H1 (cell line): ENCODE data around the gene SCO2. TPM values are rescaled to one million over a fixed set of nuclear protein-coding genes. Genes with fewer than 3 reads are reported as not detected.

ENCODE experiments used
- CTCF ChIA-PET: fragments of 300-600 bp; sonication (Branson Sonifier 250); formaldehyde crosslinking; loops from one replicate; lab custom pipeline; 2021; ENCODE audit not compliant: partially characterized antibody; lab: Charles Lee
- POLR2A ChIA-PET: fragments of 300-600 bp; sonication (Branson Sonifier 250); formaldehyde crosslinking; loops from one replicate; lab custom pipeline; 2021; ENCODE audit warnings: inconsistent platforms; ENCODE audit not compliant: partially characterized antibody; lab: Charles Lee
- DNase-seq, 2 experiments: peaks; one replicate each; pipeline versions ENCODE4 v3.0.0 to v3.0.0-alpha.2; 2010 to 2022; ENCODE audit warnings: low spot score in 2 of 2, low read depth in 1 of 2, mixed read lengths in 1 of 2
- FAIRE-seq: peaks from 2 replicates; lab custom pipeline; 2011; peaks lifted over from hg19 to GRCh38; lab: Jason Lieb, UNC
- H2AFZ ChIP-seq: 2 replicates; pipeline ENCODE4 v1.8.1; 2012; ENCODE audit warnings: low read length, inconsistent platforms
- H2AK5ac ChIP-seq: 2 replicates; pipeline ENCODE4 v1.6.1; 2013; ENCODE audit warnings: low read depth, low read length
- H2BK120ac ChIP-seq: replicated peaks from 2 replicates; pipeline ENCODE3; 2013; ENCODE audit warnings: low read depth, low read length, inconsistent platforms
- H2BK12ac ChIP-seq: 2 replicates; pipeline ENCODE4 v1.6.1; 2013; ENCODE audit warnings: low read depth, low read length
- H2BK15ac ChIP-seq: 2 replicates; pipeline ENCODE4 v1.6.1; 2013; ENCODE audit warnings: low read length
- H2BK20ac ChIP-seq: 2 replicates; pipeline ENCODE4 v1.6.1; 2013; ENCODE audit warnings: low read length
- H2BK5ac ChIP-seq: 2 replicates; pipeline ENCODE4 v1.6.1; 2013; ENCODE audit warnings: low read depth, low read length
- H3K14ac ChIP-seq: 2 replicates; pipeline ENCODE4 v1.6.1; 2013; ENCODE audit warnings: inconsistent platforms; ENCODE audit not compliant: insufficient read length
- H3K18ac ChIP-seq: 2 replicates; pipeline ENCODE4 v1.6.1; 2013; ENCODE audit warnings: low read length; ENCODE audit errors: extremely low read depth
- H3K23ac ChIP-seq: 2 replicates; pipeline ENCODE4 v1.6.1; 2013; ENCODE audit warnings: inconsistent platforms; ENCODE audit not compliant: insufficient read length
- H3K23me2 ChIP-seq: 2 replicates; pipeline ENCODE4 v1.6.1; 2013; ENCODE audit warnings: low read depth, low read length
- H3K27ac ChIP-seq: 2 replicates; pipeline ENCODE4 v1.6.1; 2011; ENCODE audit warnings: low read depth, low read length, inconsistent platforms
- H3K27me3 ChIP-seq, 4 experiments: replicated peaks in 1 of 4; 1 replicate in 1 of 4; 2 replicates in 3 of 4; pipeline versions ENCODE4 v1.6.1 to v1.8.1; 2011 to 2013; ENCODE audit warnings: low read length in 3 of 4, mild to moderate bottlenecking in 3 of 4, inconsistent platforms in 2 of 4, mixed read lengths in 2 of 4, moderate library complexity in 1 of 4; ENCODE audit not compliant: control insufficient read depth in 3 of 4, insufficient read depth in 3 of 4; ENCODE audit errors: extremely low read depth in 1 of 4
- H3K36me3 ChIP-seq, 4 experiments: 2 replicates each; pipeline versions ENCODE4 v1.6.1 to v1.8.1; 2011 to 2013; ENCODE audit warnings: mild to moderate bottlenecking in 4 of 4, low read length in 3 of 4, moderate library complexity in 2 of 4, control low read depth in 1 of 4, inconsistent platforms in 1 of 4; ENCODE audit not compliant: insufficient read depth in 4 of 4, control insufficient read depth in 2 of 4
- H3K4ac ChIP-seq: replicated peaks from 2 replicates; pipeline ENCODE3; 2013; ENCODE audit warnings: low read length, low read depth, mixed read lengths, inconsistent platforms; ENCODE audit not compliant: insufficient read length
- H3K4me1 ChIP-seq, 4 experiments: replicated peaks in 1 of 4; 1 replicate in 1 of 4; 2 replicates in 3 of 4; pipeline versions ENCODE4 v1.6.1 to v1.8.1; 2011 to 2013; ENCODE audit warnings: low read length in 3 of 4, inconsistent platforms in 2 of 4, mixed read lengths in 1 of 4; ENCODE audit not compliant: insufficient read depth in 4 of 4, control insufficient read depth in 3 of 4
- H3K4me2 ChIP-seq, 2 experiments: 2 replicates each; pipeline versions ENCODE4 v1.6.1 to v1.8.1; 2011 to 2013; ENCODE audit warnings: low read depth in 2 of 2, low read length in 2 of 2, control low read depth in 1 of 2, inconsistent platforms in 1 of 2, mild to moderate bottlenecking in 1 of 2; ENCODE audit not compliant: insufficient read depth in 1 of 2
- H3K4me3 ChIP-seq, 4 experiments: fragments of 200-600, 300-600 bp in 1 of 4; sonication (generic), shearing (Covaris generic), sonication (Bioruptor Twin) in 1 of 4; 2 replicates each; pipeline versions ENCODE4 v1.5.1 to v1.8.1; 2011 to 2016; ENCODE audit warnings: low read length in 4 of 4, low read depth in 3 of 4, control low read depth in 2 of 4, inconsistent platforms in 2 of 4, mild to moderate bottlenecking in 2 of 4, mixed read lengths in 1 of 4, moderate library complexity in 1 of 4; ENCODE audit not compliant: insufficient read depth in 2 of 4; ENCODE audit errors: extremely low read depth in 1 of 4
- H3K56ac ChIP-seq: replicated peaks from 2 replicates; pipeline ENCODE3; 2013; ENCODE audit warnings: low read depth, mild to moderate bottlenecking, mixed read lengths, low read length, inconsistent platforms; ENCODE audit not compliant: insufficient read length
- H3K79me1 ChIP-seq: 2 replicates; pipeline ENCODE4 v1.6.1; 2013; ENCODE audit warnings: low read depth, low read length, control low read depth
- H3K79me2 ChIP-seq, 2 experiments: 2 replicates each; pipeline versions ENCODE4 v1.6.1 to v1.8.1; 2012 to 2013; ENCODE audit warnings: low read length in 2 of 2, mild to moderate bottlenecking in 2 of 2, inconsistent platforms in 1 of 2; ENCODE audit not compliant: insufficient read depth in 2 of 2, control insufficient read depth in 1 of 2
- H3K9ac ChIP-seq, 4 experiments: replicated peaks in 1 of 4; 1 replicate in 1 of 4; 2 replicates in 3 of 4; pipeline versions ENCODE4 v1.6.1 to v1.8.1; 2011 to 2013; ENCODE audit warnings: low read depth in 3 of 4, low read length in 3 of 4, control low read depth in 2 of 4, mild to moderate bottlenecking in 2 of 4, moderate library complexity in 2 of 4, inconsistent platforms in 1 of 4; ENCODE audit errors: extremely low read depth in 1 of 4
- H3K9me3 ChIP-seq, 2 experiments: 2 replicates each; pipeline versions ENCODE4 v1.6.1 to v1.8.1; 2012 to 2013; ENCODE audit warnings: mild to moderate bottlenecking in 2 of 2, moderate library complexity in 2 of 2, control low read depth in 1 of 2, inconsistent platforms in 1 of 2, low read depth in 1 of 2, low read length in 1 of 2, mixed read lengths in 1 of 2; ENCODE audit not compliant: insufficient read depth in 2 of 2
- H4K20me1 ChIP-seq, 2 experiments: replicated peaks in 1 of 2; 2 replicates each; pipeline versions ENCODE3 to v1.8.1; 2011 to 2013; ENCODE audit warnings: inconsistent platforms in 2 of 2, low read length in 2 of 2, mild to moderate bottlenecking in 1 of 2; ENCODE audit not compliant: insufficient read depth in 2 of 2, control insufficient read depth in 1 of 2
- H4K5ac ChIP-seq: 2 replicates; pipeline ENCODE4 v1.6.1; 2013; ENCODE audit warnings: low read length, low read depth, mixed read lengths, inconsistent platforms; ENCODE audit not compliant: insufficient read length
- H4K8ac ChIP-seq: 2 replicates; pipeline ENCODE4 v1.8.0; 2013; ENCODE audit warnings: mild to moderate bottlenecking, moderate library complexity, low read length, inconsistent platforms; ENCODE audit not compliant: insufficient read depth; ENCODE audit errors: extremely low read depth
- H4K91ac ChIP-seq: replicated peaks from 2 replicates; pipeline ENCODE3; 2013; ENCODE audit warnings: low read length, mixed read lengths, inconsistent platforms; ENCODE audit not compliant: insufficient read length
- NANOG ChIP-seq: IDR thresholded peaks from 2 replicates; pipeline ENCODE4 v1.6.1; 2011; ENCODE audit warnings: low read length, low read depth, mild to moderate bottlenecking, inconsistent platforms; ENCODE audit not compliant: insufficient read depth, poor library complexity, severe bottlenecking
- SIN3A ChIP-seq, 2 experiments: IDR thresholded peaks in 1 of 2; conservative IDR thresholded peaks in 1 of 2; 2 replicates each; pipeline ENCODE4 v1.6.1; 2011 to 2012; ENCODE audit warnings: low read length in 2 of 2, improper control_type of control experiment in 1 of 2, low read depth in 1 of 2, mild to moderate bottlenecking in 1 of 2
- WGBS, 2 experiments: shearing (Covaris generic) in 1 of 2; methylation state at CpG; one replicate each; pipeline versions ENCODE4 v1.1.6 to v1.1.7; 2013 to 2015; ENCODE audit warnings: low lambda C conversion rate in 2 of 2, mixed read lengths in 2 of 2, inconsistent platforms in 1 of 2, low coverage in 1 of 2, missing lambda C conversion rate in 1 of 2; ENCODE audit not compliant: insufficient replicate concordance in 2 of 2, insufficient coverage in 1 of 2, insufficient read length in 1 of 2; ENCODE audit errors: extremely low coverage in 1 of 2, missing lambda C conversion rate in 1 of 2; 5-methylcytosine and 5-hydroxymethylcytosine counted together
- polyA plus RNA-seq, 7 experiments: library from polyadenylated mRNA; depleted of rRNA in 3 of 7; stranded (reverse) in 5 of 7; unstranded in 2 of 7; fragments of >200 nt in 5 of 7; fragments of 200-250 nt in 2 of 7; gene quantifications; 1 replicate in 5 of 7; 2 replicates in 1 of 7; 4 replicates in 1 of 7; pipeline versions ENCODE4 v1.2.1 to v1.2.3, GENCODE V29; 2011 to 2013; ENCODE audit warnings: missing spikeins in 2 of 7, mixed read lengths in 2 of 7
- total RNA-seq: library from RNA; stranded (reverse); fragmentation: NEBNext Ultra II Directional; extraction: Animal tissue kit (Norgen Biotek cat#: 25700); gene quantifications from 2 replicates; pipeline ENCODE4 v1.2.1, GENCODE V29; 2021

The SCO2 gene
- total and polyA plus RNA-seq, 2 of the 8 experiments (the other 6 are each of a cell fraction or from before 2014, with no cell fraction given): 2.0 TPM; not detected in 1

DNA sequence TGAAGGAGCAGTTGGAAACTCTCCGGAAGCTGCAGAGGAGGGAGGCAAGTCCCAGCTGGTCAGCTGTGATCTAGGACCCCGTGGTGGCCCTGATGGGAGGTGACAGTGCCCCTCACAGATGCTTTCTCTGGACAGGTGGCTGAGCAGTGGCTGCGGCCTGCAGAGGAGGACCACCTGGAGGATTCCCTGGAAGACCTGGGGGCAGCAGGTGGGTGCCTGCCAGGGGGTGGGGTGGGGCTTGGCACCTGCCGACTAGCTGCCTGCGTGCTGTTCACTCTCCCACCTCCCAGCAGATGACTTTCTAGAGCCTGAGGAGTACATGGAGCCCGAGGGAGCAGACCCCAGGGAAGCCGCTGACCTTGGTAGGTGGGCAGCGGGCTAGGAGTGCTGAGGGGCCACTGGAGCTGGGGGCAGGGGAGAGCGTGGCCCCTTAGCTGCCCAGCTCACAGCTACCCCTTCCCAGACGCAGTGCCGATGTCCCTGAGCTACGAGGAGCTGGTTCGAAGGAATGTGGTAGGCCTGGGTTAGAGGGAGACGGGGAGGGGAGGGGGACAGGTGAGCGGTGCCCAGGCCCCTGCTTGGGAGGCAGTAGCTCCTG lies 3.1 kb downstream of the SCO2 start:
- 87% methylated on average over 11 of the region's 15 CpGs; no CpG with 5 or more reads in 1 of the 2 experiments for WGBS, 2 experiments
- no peaks in the 10 kb centered on the region for H3K79me1 ChIP-seq
- H3K36me3 ChIP-seq: peaks cover 4 to 25% (median 19%) of the 10 kb centered on the region in 4 experiments; a peak in 7 of 8 replicates

More for the DNA sequence above, 3.1 kb downstream of the SCO2 start:
- no peak for DNase-seq
- H2BK5ac ChIP-seq: no peak overlapping the region
- H3K23me2 ChIP-seq: peaks cover 17% of the 10 kb centered on the region; the same call in 1 of the 2 replicates
- H3K27ac ChIP-seq: no peak overlapping the region
- no peak overlapping the region for H3K4ac ChIP-seq
- no peak overlapping the region for H3K14ac ChIP-seq
- no peak overlapping the region for H2BK12ac ChIP-seq
- no peak overlapping the region for H3K4me3 ChIP-seq
- H3K4me1 ChIP-seq: peaks cover 0 to 9% (median 5%) of the 10 kb centered on the region in 4 experiments; a peak in 5 of 7 replicates
- no peak for FAIRE-seq
- no peak for TF ChIP-seq NANOG
- TF ChIP-seq SIN3A (conservative IDR thresholded peaks at IDR 0.05 in 1 of 2, IDR thresholded peaks at IDR 0.05 in 1 of 2; ENCODE audit: low read depth in 1 of 2, low read length in 2 of 2): no peak
- H3K18ac ChIP-seq: no peak overlapping the region
- H3K4me2 ChIP-seq: no peak overlapping the region
- H2BK120ac ChIP-seq: no peak overlapping the region
- no peak overlapping the region for H3K56ac ChIP-seq
- no peak overlapping the region for H2BK15ac ChIP-seq
- no peaks in the 10 kb centered on the region for H3K79me2 ChIP-seq
- H4K20me1 ChIP-seq: peaks cover 4 to 18% of the 10 kb centered on the region in 2 experiments
- no peak overlapping the region for H4K5ac ChIP-seq
- no peak overlapping the region for H2AFZ ChIP-seq
- POLR2A ChIA-PET: interaction anchor here (1.0 to 1.7 kb wide), 2 partner anchors 14 to 56 kb away, joined by 3 to 9 read pairs; partner anchors contain the start of genes LMF2 and NCAPH2
- no peaks in the 10 kb centered on the region for H3K9me3 ChIP-seq
- CTCF ChIA-PET: interaction anchor here (0.6 to 1.5 kb wide), 7 partner anchors 13 to 798 kb away, joined by 3 to 4 read pairs (median 3); no protein-coding TSS in a partner anchor
- H3K27me3 ChIP-seq: peaks cover 0 to 7% (median 3%) of the 10 kb centered on the region in 4 experiments; a peak in 4 of 7 replicates
- no peak overlapping the region for H3K23ac ChIP-seq
- no peak overlapping the region for H4K8ac ChIP-seq
- no peak overlapping the region for H2BK20ac ChIP-seq
- no peak overlapping the region for H4K91ac ChIP-seq
- no peak overlapping the region for H2AK5ac ChIP-seq
- no peak overlapping the region for H3K9ac ChIP-seq
